HG03064 (cell line): ENCODE measurements around the gene ZNF345.

Experiments used
- ATAC-seq: cut with Tn5 transposase; IDR thresholded peaks from one replicate; pipeline ENCODE4 v1.9.1; 2021; ENCODE audit warnings: low read depth; ENCODE audit not compliant: unreplicated experiment

Gene ZNF345

DNA sequence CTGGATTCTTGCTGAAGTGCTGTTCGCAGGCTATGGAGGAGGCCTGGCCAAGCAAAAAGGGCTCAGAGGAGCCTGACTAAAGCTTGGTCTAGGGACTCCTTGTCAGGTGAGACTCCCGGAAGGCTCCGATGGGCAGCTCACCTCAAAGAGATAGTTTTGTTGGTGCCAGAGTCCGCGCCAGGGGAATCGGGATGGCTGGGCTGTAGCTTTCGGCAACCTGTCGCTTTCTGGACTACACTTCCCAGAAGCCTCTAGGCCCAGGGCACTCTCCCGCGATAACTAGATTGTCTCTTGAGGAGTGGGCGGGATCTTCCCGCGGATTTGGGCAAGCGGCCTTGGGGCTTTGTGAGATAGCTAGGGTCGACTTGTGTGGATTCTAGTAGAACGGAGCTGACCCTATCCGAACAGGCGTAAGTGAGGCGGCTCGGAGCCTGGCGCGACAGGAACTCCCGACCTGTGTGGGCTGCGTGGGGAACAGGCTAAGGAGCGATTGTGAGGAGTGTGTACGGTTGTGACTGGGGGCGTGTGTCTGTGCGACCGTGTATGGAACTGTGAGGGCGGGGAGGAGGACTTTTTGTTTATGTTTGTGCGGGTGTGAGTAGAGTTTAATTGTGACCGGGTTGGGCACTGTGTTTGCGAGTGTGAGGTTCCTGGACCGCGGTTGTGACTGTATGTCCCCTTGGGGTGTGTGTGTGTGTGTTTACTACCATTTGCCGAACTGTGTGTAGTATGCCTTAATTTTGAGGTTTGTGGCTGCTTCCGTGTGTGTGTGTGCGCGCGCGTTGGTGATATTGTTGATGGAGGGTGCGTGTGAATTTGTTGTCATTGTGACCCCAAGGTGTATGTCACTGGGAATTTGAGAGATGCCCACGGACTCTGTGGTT is at the start of gene ZNF345:
Gene ZNF345, plus strand, starts transcription at position 318 of the 884 bp plus-strand sequence. CDS start 25,955 bp downstream, outside the sequence.
- ATAC-seq: no peak

DNA sequence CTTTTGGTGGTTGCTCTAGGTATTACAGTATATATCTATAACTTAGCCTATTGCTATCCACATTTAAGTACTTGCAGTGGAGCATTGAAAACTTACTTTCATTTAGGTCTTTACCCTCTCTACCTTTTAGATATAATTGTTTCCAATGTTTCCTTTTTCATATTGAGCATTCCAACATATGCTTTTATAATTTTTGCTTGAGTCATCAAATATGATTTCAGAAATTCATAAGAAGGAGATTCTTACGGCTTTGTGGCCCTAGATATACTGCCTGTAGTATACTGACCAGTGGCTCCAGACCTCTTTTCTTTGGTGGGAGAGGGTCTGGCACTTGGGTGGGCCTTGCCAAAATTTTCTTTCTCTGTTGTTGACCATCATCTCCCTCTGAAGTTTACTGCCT is 45.3 kb upstream of the ZNF345 start:
- no peak for ATAC-seq

DNA sequence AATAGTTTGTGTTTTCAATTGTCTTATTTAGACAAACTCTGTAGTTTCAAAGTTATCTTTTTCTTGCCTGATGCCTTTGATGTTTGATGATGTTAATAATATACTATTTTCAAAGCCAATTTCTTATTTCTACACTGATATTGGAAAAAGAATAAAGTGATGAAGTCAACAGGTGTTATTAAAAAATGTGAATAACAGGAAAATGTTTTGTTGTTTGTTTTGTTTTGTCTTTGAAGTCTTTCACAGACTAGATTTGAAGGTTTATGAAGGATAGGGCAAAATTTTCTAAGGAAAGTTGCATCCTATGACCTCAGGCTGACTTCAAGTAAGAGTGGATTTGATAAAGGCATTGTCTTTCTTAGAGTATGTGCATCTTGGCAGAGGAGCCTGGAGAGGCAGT is 43.6 kb upstream of the ZNF345 start:
- no peak for ATAC-seq

DNA sequence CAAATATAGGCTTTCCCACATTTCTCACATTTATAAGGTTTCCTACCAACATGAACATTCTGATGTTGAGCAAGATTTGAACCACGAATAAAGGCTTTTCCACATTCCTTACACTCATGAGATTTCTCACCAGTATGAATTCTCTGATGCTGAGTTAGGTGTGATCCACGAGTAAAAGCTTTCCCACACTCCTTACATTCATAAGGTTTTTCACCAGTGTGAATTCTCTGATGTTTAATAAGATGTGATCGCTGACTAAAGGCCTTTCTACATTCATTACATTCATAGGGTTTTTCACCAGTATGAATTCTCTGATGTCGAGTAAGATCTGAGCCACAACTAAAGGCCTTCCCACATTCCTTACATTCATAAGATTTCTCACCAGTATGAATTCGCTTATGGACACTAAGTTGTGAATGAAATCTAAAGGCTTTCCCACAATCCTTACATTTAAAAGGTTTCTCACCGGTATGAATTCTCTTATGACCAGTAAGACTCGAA is 31.5 kb upstream of the ZNF345 start:
- ATAC-seq: no peak

DNA sequence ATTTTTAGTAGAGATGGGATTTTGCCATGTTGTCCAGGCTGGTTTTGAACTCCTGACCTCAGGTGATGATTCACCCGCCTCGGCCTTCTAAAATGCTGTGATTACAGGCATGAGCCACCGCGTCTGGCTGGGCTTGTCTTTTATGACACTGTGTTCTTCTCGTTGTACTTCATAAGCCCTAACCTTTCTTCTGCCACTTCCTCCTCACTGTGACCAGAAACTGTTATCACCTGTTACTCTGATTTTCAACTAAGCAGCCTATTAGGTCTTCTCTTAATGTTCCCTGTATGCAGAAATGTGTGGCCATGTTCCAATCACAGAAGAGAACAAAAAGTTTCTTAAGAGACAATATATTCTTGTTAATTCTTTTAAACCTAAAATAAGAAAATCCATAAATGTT is 28.9 kb upstream of the ZNF345 start:
- ATAC-seq: no peak

GRCh38 chr19:36833430-36833829 is 17.2 kb upstream of the ZNF345 start:
- ATAC-seq: no peak

DNA sequence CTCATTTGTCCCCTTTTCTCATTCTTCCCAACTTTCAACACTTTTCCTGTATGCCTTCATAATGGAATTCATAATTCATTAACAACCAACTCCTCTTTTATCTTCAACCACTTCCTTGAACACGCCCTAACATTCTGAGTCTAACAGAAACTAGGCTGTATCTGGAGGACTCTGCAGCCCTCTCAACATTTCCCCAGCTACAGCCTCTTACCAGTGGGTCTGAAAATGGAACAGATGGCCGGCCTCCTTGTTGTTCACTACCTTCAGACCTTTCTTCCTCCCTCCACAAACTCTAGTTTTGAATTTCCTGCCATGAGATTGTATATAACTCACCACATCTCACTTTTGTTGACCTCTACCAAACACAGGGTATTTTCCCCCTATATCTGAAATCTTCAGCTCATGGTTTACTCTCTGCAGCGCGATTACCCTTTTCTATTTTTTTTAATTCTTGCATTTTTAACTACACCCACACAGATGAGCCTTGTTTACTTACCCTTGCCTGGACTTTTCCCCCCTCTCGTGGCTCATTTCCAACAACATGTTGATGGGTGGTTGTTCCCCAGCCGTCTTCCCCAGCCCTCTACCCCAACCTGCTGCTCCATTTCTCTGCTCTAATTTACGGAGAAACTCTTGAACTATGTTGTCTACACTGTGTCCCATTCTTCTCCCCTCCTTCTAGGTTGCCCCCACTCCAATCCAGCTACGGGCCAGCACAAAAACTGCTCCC is 13.3 kb upstream of the ZNF345 start:
- no peak for ATAC-seq

- ATAC-seq: peak; percentile 85
These were observed 12.5 kb upstream of the ZNF345 start, which contains the start of gene ZNF790 for GRCh38 chr19:36837906-36838783. TSS of gene ZNF790 (minus strand) at chr19:36838387. CDS start at chr19:36825619, 12,768 bp downstream.

DNA sequence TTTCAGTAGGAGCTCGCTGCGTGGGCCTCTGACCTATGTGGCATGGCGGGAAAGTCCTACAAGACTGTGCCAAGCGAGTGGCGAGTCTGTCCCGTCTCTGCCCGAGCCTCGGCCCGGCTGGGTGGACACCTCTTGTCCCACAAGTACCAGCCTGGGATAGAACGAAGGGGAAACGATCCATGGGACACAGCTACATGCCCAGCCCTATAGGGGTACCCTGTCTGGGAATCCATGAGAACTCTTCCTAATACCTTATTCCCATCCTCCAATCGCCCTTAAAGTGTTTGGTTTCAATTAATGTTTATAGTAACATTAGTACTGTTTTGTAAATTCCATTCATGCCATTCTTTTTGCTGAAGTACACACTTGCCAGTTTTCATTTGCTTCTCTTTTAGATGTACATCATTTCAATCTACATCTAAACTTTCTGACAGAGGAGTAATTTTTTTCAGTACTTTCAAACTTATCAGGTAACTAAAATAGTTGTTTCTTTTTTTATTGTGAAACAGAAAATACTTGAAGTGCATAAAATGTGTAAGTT is 11.8 kb upstream of the ZNF345 start:
- ATAC-seq: no peak

GRCh38 chr19:36847968-36848367 is 2.7 kb upstream of the ZNF345 start:
- no peak for ATAC-seq

GRCh38 chr19:36849701-36850558 is 746 bp upstream of the ZNF345 start:
- no peak for ATAC-seq

- ATAC-seq: no peak
These were observed 1.2 kb downstream of the ZNF345 start for GRCh38 chr19:36851898-36852297.

GRCh38 chr19:36876993-36877938 is 26.6 kb downstream of the ZNF345 start:
- ATAC-seq: no peak

- no peak for ATAC-seq
These were observed 41.2 kb downstream of the ZNF345 start for GRCh38 chr19:36891768-36892357.

DNA sequence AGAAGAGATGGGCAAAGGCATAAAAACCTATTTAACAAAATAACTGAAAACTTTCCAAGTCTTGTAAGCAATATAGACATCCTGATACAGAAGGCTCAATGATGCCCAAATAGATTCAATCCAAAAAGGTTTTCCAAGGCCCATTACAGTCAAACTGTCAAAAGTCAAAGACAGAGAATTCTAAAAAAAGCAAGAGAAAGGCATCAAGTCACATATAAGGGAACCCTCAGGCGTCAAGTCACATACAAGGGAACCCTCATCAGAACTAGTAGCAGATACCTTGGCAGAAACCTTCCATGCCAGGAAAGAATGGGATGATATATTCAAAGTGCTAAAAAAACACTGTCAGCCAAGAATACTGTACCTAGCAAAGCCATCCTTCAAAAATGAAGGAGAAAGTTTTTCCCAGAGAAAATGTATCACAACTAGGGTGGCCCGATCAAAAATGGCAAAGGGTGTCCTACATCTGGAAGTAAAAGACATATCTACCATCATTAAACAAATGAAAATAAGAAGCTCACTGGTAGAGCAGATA is 44.2 kb downstream of the ZNF345 start:
- no peak for ATAC-seq

DNA sequence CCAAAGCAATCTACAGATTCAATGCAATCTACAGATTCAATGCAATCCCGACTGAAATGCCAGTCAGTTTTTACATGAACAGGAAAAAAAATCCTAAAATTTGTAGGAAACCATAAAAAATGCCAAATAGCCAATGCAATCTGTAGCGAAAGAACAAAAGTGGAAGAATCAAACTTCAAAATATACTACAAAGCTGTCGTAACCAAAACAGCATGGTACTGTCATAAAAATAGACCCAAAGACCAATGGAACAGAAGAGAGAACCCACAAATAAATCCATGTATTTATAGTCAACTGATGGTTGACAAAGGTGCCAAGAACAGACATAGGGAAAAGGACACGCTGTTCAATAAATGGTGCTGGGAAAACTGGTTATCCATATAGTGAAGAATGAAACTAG is 47.7 kb downstream of the ZNF345 start:
- no peak for ATAC-seq

DNA sequence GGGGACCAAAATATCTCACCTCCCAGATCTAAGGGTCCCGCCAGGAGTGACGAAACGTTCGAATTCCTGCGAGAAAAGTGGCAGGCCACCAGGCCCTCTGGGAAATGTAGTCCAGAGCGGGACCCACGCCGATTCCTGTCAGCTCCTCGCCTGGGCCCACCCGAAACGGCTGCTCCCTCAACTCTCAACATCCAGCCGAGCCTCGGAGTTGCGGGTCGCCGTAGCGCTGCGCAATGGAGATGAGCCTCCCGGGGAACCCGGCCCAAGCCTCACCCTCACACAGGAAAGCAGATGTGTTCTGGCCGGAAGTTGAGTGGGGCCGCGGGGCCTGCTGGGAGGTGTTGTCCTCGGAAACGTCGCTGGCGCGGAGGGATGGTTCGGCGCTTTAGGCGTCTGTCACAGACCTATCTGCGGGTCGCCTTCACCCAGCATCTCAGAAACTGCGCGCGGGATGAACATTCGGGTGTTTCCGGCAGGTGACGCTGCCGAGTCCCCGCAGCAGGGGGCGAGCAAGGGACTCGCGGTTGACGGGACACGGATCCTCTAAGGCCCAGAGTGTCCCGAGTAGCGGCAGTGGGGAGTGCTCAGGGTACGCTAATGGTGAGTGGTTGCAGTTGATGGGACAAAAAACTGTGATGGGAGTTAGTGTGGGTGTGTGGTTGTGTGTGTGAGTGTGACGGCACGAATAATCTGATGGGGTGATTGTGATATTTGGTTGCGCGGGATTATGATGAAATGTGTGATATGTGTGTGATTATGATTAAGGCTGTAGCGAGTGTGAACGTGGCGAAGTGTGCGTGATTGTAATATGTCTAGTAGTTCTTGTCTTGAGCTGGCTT is 65.5 kb downstream of the ZNF345 start, which contains the start of the genes ZNF568 and ZNF829:
Gene ZNF568, plus strand, starts transcription at position 341 of the 839 bp plus-strand sequence. CDS start 6,439 bp downstream, outside the sequence.
Gene ZNF829, minus strand, starts transcription at position 300 of the 839 bp plus-strand sequence. CDS start 1,124 bp downstream, outside the sequence.
- ATAC-seq: peak; percentile 92
